GM21381 (cell line): ENCODE data around the gene UBAC2.
A peak's percentile ranks its signal among the peaks of the same experiment; 100 is the strongest.
"Not testable (repeated sequence)": the region's sequence is repeated elsewhere in the genome, so short reads cannot be mapped to it uniquely, and the experiment has no call there.

Source experiments
- ATAC-seq: cut with Tn5 transposase; IDR thresholded peaks from one replicate; pipeline ENCODE4 v1.9.1; 2021; ENCODE audit warnings: mild to moderate bottlenecking, moderate library complexity; ENCODE audit not compliant: unreplicated experiment

Gene UBAC2

GRCh38 chr13:99231721-99232120, 31.1 kb downstream of the UBAC2 start:
- no peak for ATAC-seq

GRCh38 chr13:99237981-99238662, 37.5 kb downstream of the UBAC2 start:
- peak; percentile 70 for ATAC-seq

- no peak for ATAC-seq
Measured at GRCh38 chr13:99246100-99246499, 45.4 kb downstream of the UBAC2 start.

GRCh38 chr13:99249178-99249577, 48.5 kb downstream of the UBAC2 start:
- ATAC-seq: not testable (repeated sequence)

GRCh38 chr13:99249606-99250005, 49.0 kb downstream of the UBAC2 start:
- not testable (repeated sequence) for ATAC-seq

GRCh38 chr13:99250982-99251825, 50.5 kb downstream of the UBAC2 start:
- ATAC-seq: no peak

GRCh38 chr13:99251921-99252320, 51.3 kb downstream of the UBAC2 start:
- ATAC-seq: no peak

- no peak for ATAC-seq
Measured at GRCh38 chr13:99254830-99255229, 54.2 kb downstream of the UBAC2 start.

- no peak for ATAC-seq
Measured at GRCh38 chr13:99255271-99255670, 54.6 kb downstream of the UBAC2 start.

GRCh38 chr13:99256283-99256682, 55.6 kb downstream of the UBAC2 start:
- ATAC-seq: no peak

- no peak for ATAC-seq
Measured at GRCh38 chr13:99256709-99257108, 56.1 kb downstream of the UBAC2 start.

- ATAC-seq: no peak
Measured at GRCh38 chr13:99257291-99257690, 56.6 kb downstream of the UBAC2 start.

GRCh38 chr13:99258210-99258860, 57.7 kb downstream of the UBAC2 start, which contains the start of gene GPR18:
Gene GPR18 (minus strand): TSS chr13:99258379. CDS start chr13:99255872, 2,507 bp downstream.
- peak; percentile 88 for ATAC-seq

GRCh38 chr13:99258946-99259345, 58.3 kb downstream of the UBAC2 start:
- ATAC-seq: peak; percentile 47

GRCh38 chr13:99260216-99260615, 59.6 kb downstream of the UBAC2 start:
- ATAC-seq: no peak

GRCh38 chr13:99261059-99261458, 60.4 kb downstream of the UBAC2 start:
- ATAC-seq: no peak

- ATAC-seq: no peak
Measured at GRCh38 chr13:99263126-99263785, 62.6 kb downstream of the UBAC2 start.

- ATAC-seq: no peak
Measured at GRCh38 chr13:99264051-99264450, 63.4 kb downstream of the UBAC2 start.

GRCh38 chr13:99265162-99265800, 64.6 kb downstream of the UBAC2 start:
- ATAC-seq: no peak

GRCh38 chr13:99265821-99266426, 65.3 kb downstream of the UBAC2 start:
- no peak for ATAC-seq
